SK-N-SH treated with all-trans-retinoic acid at 6 μM for 48 hours (cell line): ENCODE results near the gene MRGPRD.

ENCODE experiments used
- ATAC-seq: fragments of 200-7000 bp; cut with Tn5 transposase; 3 replicates; pipeline ENCODE4 v1.9.1; 2020; ENCODE audit warnings: mild to moderate bottlenecking, moderate library complexity
- BACH2 ChIP-seq: fragments of 250-450 bp; sonication (Bioruptor Pico); IDR thresholded peaks from 2 replicates; pipeline ENCODE4 v1.9.0; 2021; ENCODE audit warnings: mild to moderate bottlenecking, borderline replicate concordance
- CREB5 ChIP-seq: fragments of 250-450 bp; sonication (Bioruptor Pico); IDR thresholded peaks from 2 replicates; pipeline ENCODE4 v1.5.1; 2020; ENCODE audit warnings: low read depth, mild to moderate bottlenecking, moderate library complexity
- CSDC2 ChIP-seq: fragments of 250-450 bp; sonication (Bioruptor Pico); IDR thresholded peaks from 2 replicates; pipeline ENCODE4 v1.5.0; 2020; ENCODE audit warnings: mild to moderate bottlenecking, moderate library complexity
- CSRNP3 ChIP-seq: fragments of 250-450 bp; sonication (Bioruptor Pico); IDR thresholded peaks from 2 replicates; pipeline ENCODE4 v1.5.1; 2021; ENCODE audit warnings: mild to moderate bottlenecking, moderate library complexity
- ESRRG ChIP-seq: fragments of 250-450 bp; sonication (Bioruptor Pico); IDR thresholded peaks from 2 replicates; pipeline ENCODE4 v1.6.1; 2021; ENCODE audit warnings: mild to moderate bottlenecking
- GLIS3 ChIP-seq: fragments of 250-450 bp; sonication (Bioruptor Pico); IDR thresholded peaks from 2 replicates; pipeline ENCODE4 v1.5.0; 2020; ENCODE audit warnings: mild to moderate bottlenecking, moderate library complexity
- ISL1 ChIP-seq: fragments of 250-450 bp; sonication (Bioruptor Pico); IDR thresholded peaks from 2 replicates; pipeline ENCODE4 v2.1.2; 2022; ENCODE audit warnings: mild to moderate bottlenecking, moderate library complexity
- OSR1 ChIP-seq: fragments of 250-450 bp; sonication (Bioruptor Pico); IDR thresholded peaks from 2 replicates; pipeline ENCODE4 v1.8.0; 2022; ENCODE audit warnings: moderate library complexity, mild to moderate bottlenecking, inconsistent platforms
- POU6F1 ChIP-seq: fragments of 250-450 bp; sonication (Bioruptor Pico); IDR thresholded peaks from 2 replicates; pipeline ENCODE4 v1.8.0; 2021; ENCODE audit warnings: low read depth, mild to moderate bottlenecking, moderate library complexity, borderline replicate concordance
- PPARA ChIP-seq: fragments of 250-450 bp; sonication (Bioruptor Pico); IDR thresholded peaks from 2 replicates; pipeline ENCODE4 v1.5.0; 2020; ENCODE audit warnings: mild to moderate bottlenecking, borderline replicate concordance
- RARB ChIP-seq: fragments of 250-450 bp; sonication (Bioruptor Pico); IDR thresholded peaks from 2 replicates; pipeline ENCODE4 v1.8.0; 2021; ENCODE audit warnings: mild to moderate bottlenecking, moderate library complexity
- SNAI2 ChIP-seq: fragments of 250-450 bp; sonication (Bioruptor Pico); IDR thresholded peaks from 2 replicates; pipeline ENCODE4 v1.5.0; 2020; ENCODE audit warnings: mild to moderate bottlenecking, moderate library complexity
- TCF4 ChIP-seq: fragments of 250-450 bp; sonication (Bioruptor Pico); IDR thresholded peaks from 2 replicates; pipeline ENCODE4 v1.8.0; 2021; ENCODE audit warnings: mild to moderate bottlenecking, moderate library complexity, borderline replicate concordance
- TOX ChIP-seq: fragments of 250-450 bp; sonication (Bioruptor Pico); IDR thresholded peaks from 2 replicates; pipeline ENCODE4 v1.8.0; 2021; ENCODE audit warnings: mild to moderate bottlenecking, moderate library complexity, borderline replicate concordance
- ZC3H10 ChIP-seq: fragments of 250-450 bp; sonication (Bioruptor Pico); IDR thresholded peaks from 2 replicates; pipeline ENCODE4 v1.5.1; 2021; ENCODE audit warnings: mild to moderate bottlenecking, moderate library complexity
- ZFP3 ChIP-seq: fragments of 250-450 bp; sonication (Bioruptor Pico); IDR thresholded peaks from 2 replicates; pipeline ENCODE4 v1.5.0; 2020; ENCODE audit warnings: mild to moderate bottlenecking, moderate library complexity
- ZFP30 ChIP-seq: fragments of 450-650 bp; formaldehyde crosslinking; IDR thresholded peaks from 2 replicates; pipeline ENCODE4 v1.5.0; 2022; ENCODE audit warnings: mild to moderate bottlenecking, moderate library complexity
- ZNF565 ChIP-seq: fragments of 450-650 bp; formaldehyde crosslinking; conservative IDR thresholded peaks from 2 replicates; pipeline ENCODE4 v1.5.0; 2020; ENCODE audit warnings: low read depth, mild to moderate bottlenecking, moderate library complexity
- ZNF70 ChIP-seq: fragments of 450-650 bp; formaldehyde crosslinking; IDR thresholded peaks from 2 replicates; pipeline ENCODE4 v1.5.0; 2020; ENCODE audit warnings: mild to moderate bottlenecking, moderate library complexity
- ZNF8 ChIP-seq: fragments of 450-650 bp; formaldehyde crosslinking; IDR thresholded peaks from 2 replicates; pipeline ENCODE4 v1.5.0; 2020; ENCODE audit warnings: mild to moderate bottlenecking, moderate library complexity
- TF ChIP-seq, protein P1 (sequence below): fragments of 250-450 bp; sonication (Bioruptor Pico); IDR thresholded peaks from 2 replicates; pipeline ENCODE4 v1.5.0; 2020; ENCODE audit warnings: mild to moderate bottlenecking, moderate library complexity
- TF ChIP-seq, protein P2 (sequence below): fragments of 250-450 bp; sonication (Bioruptor Pico); IDR thresholded peaks from 2 replicates; pipeline ENCODE4 v1.8.0; 2020; ENCODE audit warnings: mild to moderate bottlenecking, moderate library complexity, borderline replicate concordance

MRGPRD gene

GRCh38 chr11:68958211-68958610 is 22.6 kb downstream of the MRGPRD start:
- TF ChIP-seq CREB5 (CRISPR knock-in tag) (no peak), OSR1 (no peak), ZNF70 (CRISPR knock-in tag) (no peak), BACH2 (CRISPR knock-in tag) (no peak), PPARA (CRISPR knock-in tag) (no peak), RARB (CRISPR knock-in tag) (no peak), ZNF8 (CRISPR knock-in tag) (no peak), ZC3H10 (CRISPR knock-in tag) (no peak), CSRNP3 (no peak), ZNF565 (no peak), GLIS3 (CRISPR knock-in tag) (no peak), ZFP30 (CRISPR knock-in tag) (no peak), ZFP3 (CRISPR knock-in tag) (no peak), TOX (no peak), ESRRG (CRISPR knock-in tag) (no peak), TCF4 (CRISPR knock-in tag) (no peak), CSDC2 (CRISPR knock-in tag) (no peak), POU6F1 (CRISPR knock-in tag) (no peak)
- TF ChIP-seq, protein P1, sequence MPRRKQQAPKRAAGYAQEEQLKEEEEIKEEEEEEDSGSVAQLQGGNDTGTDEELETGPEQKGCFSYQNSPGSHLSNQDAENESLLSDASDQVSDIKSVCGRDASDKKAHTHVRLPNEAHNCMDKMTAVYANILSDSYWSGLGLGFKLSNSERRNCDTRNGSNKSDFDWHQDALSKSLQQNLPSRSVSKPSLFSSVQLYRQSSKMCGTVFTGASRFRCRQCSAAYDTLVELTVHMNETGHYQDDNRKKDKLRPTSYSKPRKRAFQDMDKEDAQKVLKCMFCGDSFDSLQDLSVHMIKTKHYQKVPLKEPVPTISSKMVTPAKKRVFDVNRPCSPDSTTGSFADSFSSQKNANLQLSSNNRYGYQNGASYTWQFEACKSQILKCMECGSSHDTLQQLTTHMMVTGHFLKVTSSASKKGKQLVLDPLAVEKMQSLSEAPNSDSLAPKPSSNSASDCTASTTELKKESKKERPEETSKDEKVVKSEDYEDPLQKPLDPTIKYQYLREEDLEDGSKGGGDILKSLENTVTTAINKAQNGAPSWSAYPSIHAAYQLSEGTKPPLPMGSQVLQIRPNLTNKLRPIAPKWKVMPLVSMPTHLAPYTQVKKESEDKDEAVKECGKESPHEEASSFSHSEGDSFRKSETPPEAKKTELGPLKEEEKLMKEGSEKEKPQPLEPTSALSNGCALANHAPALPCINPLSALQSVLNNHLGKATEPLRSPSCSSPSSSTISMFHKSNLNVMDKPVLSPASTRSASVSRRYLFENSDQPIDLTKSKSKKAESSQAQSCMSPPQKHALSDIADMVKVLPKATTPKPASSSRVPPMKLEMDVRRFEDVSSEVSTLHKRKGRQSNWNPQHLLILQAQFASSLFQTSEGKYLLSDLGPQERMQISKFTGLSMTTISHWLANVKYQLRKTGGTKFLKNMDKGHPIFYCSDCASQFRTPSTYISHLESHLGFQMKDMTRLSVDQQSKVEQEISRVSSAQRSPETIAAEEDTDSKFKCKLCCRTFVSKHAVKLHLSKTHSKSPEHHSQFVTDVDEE (CRISPR knock-in tag), result no peak
- TF ChIP-seq, protein P2, sequence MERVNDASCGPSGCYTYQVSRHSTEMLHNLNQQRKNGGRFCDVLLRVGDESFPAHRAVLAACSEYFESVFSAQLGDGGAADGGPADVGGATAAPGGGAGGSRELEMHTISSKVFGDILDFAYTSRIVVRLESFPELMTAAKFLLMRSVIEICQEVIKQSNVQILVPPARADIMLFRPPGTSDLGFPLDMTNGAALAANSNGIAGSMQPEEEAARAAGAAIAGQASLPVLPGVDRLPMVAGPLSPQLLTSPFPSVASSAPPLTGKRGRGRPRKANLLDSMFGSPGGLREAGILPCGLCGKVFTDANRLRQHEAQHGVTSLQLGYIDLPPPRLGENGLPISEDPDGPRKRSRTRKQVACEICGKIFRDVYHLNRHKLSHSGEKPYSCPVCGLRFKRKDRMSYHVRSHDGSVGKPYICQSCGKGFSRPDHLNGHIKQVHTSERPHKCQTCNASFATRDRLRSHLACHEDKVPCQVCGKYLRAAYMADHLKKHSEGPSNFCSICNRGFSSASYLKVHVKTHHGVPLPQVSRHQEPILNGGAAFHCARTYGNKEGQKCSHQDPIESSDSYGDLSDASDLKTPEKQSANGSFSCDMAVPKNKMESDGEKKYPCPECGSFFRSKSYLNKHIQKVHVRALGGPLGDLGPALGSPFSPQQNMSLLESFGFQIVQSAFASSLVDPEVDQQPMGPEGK, result no peak
- ATAC-seq, result no peak

- no peak for TF ChIP-seq SNAI2 (CRISPR knock-in tag)
- ATAC-seq, result no peak
Measured at GRCh38 chr11:68956547-68957254, 24.1 kb downstream of the MRGPRD start.

- peak; percentile 58 for ATAC-seq
- TF ChIP-seq CSDC2 (CRISPR knock-in tag), result no peak
- TF ChIP-seq ISL1 (CRISPR knock-in tag), result no peak
- TF ChIP-seq, protein P1 (CRISPR knock-in tag), result no peak
- TF ChIP-seq CSRNP3, result no peak
- TF ChIP-seq OSR1, result no peak
- no peak for TF ChIP-seq TOX
- no peak for TF ChIP-seq TCF4 (CRISPR knock-in tag)
- no peak for TF ChIP-seq POU6F1 (CRISPR knock-in tag)
- TF ChIP-seq ZNF70 (CRISPR knock-in tag), result no peak
- TF ChIP-seq RARB (CRISPR knock-in tag), result no peak
- TF ChIP-seq ZNF565, result no peak
- no peak for TF ChIP-seq ZNF8 (CRISPR knock-in tag)
Measured at GRCh38 chr11:68956142-68956541, 24.6 kb downstream of the MRGPRD start.
